IPS-18c (cell line): ENCODE measurements around the gene CIRBP.
"Not testable (repeated sequence)": the region's sequence is repeated elsewhere in the genome, so short reads cannot be mapped to it uniquely, and the experiment has no call there.

Source experiments
- H3K4me3 ChIP-seq: 2 replicates; pipeline ENCODE4 v1.7.0; 2013; ENCODE audit warnings: low read depth, mild to moderate bottlenecking, low read length, moderate library complexity; ENCODE audit not compliant: insufficient read depth
- H3K9me3 ChIP-seq: one replicate; pipeline ENCODE4 v1.6.1; 2013; ENCODE audit warnings: mild to moderate bottlenecking, low read length, moderate library complexity; ENCODE audit not compliant: control insufficient read depth, insufficient read depth

CIRBP gene

DNA sequence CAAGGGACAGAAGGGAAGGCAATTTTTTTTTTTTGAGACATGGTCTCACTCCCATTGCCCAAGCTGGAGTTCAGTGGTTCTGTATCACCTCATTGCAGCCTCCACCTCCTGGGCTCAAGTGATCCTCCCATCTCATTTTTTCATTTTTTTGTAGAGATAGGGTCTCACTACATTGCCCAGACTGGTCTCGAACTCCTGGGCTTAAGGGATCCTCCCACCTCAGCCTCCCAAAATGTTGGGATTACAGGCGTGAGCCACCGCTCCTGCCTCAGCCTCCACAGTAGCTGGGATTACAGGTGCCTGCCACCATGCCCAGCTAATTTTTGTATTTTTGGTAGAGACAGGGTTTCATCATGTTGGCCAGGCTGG is 51.1 kb downstream of the CIRBP start:
- H3K4me3 ChIP-seq, H3K9me3 ChIP-seq: not testable (repeated sequence)

DNA sequence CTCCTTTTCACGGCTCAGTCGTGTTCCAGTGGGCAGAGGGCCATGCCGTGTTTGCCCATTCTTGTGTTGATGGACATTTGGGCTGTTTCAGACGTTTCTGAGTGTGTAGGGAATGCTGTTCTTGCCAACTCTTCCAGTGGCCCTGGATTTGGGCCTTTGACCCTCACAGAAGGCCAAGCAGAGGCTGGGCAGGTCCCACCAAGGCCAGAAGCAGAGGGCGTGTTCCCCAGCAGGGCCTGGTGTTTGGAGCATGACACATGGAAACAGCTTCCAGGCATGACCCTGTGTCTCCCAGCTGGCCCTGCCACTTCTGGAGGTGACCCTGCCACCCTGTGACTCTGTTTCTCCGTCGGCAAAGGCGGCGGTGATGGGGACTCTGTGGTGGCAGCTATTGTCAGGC is 52.4 kb downstream of the CIRBP start:
- H3K9me3 ChIP-seq, result no peaks in the 10 kb centered on the region
- H3K4me3 ChIP-seq, result no peak overlapping the region

DNA sequence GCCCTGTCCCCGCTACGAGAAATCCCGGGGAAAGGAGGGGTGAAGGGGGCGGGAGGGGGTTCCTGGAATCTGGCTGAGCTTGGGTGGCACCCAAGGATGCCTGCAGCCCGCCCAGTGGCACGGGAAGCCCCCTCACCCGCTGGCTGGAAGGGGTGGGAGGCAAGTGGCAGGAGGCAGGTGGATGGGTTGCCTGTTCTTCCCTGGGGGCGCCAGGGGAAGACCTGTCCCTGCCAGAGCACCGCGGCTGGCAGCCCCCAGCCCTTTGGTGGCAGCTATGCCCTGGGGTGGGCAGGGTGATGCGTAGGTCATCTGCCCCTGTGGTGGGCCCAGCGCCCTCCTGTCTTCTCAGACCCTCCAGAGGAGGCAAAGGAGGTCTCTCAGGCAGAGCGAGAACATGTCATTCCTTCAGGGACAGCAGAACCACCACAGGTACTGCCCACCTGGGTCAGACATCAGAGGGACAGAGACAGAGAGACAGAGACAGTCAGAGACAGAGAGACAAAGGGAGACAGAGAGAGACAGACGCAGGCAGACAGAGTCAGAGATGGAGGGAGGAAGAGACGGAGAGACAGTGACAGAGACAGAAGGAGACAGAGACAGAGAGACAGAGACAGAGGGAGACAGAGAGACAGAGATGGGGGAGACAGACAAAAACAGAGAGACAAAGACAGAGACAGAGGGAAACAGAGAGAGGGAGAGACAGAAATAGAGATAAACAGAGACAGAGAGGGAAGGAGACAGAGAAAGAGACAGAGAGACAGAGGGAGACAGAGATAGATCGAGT is 53.3 kb downstream of the CIRBP start:
- no peak overlapping the region for H3K4me3 ChIP-seq
- no peaks in the 10 kb centered on the region for H3K9me3 ChIP-seq

DNA sequence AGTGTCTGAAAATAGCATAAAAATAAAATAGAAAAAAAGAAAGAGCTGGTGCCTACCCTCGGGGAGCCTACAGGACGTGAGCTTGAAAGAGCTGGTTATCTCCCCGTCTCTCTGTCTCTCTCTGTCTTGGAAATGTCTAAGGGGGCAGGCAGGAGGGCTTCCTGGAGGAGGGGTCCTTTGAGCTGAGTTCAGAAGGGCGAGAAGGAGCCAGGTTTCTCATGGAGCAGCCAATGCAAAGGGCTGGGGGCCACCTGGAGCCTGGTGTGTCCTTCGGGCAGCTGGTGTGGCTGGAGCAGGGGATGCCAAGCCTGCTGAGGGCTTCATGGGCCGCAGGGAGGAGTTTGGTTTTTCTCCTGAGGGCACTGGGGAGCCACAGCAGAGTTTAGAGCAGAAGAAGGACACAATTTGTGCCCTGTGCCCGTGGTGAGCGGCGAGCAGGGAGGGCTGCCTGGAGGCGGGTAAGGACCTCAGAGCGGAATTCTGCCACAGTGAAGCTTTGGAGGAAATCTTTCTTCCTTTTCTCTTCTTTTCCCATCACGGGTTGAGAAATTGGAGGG is 55.2 kb downstream of the CIRBP start:
- peak overlapping the region; percentile 56; the same call in 1 of the 2 replicates for H3K4me3 ChIP-seq
- H3K9me3 ChIP-seq, result no peaks in the 10 kb centered on the region
